Anterior cingulate cortex (tissue), 58 donors: Measurements from ENCODE around the gene C1orf174.
"Not testable (repeated sequence)": the region's sequence is repeated elsewhere in the genome, so short reads cannot be mapped to it uniquely, and the experiment has no call there.

Experiments
- DNase-seq, 58 donors: peaks; one replicate each; lab custom pipeline; 2025; lab: John Stamatoyannopoulos, UW

Gene C1orf174

GRCh38 chr1:3928586-3928985 lies 28.5 kb upstream of the C1orf174 start:
- no peak for DNase-seq

- no peak for DNase-seq
Observed at GRCh38 chr1:3926956-3927355, 26.9 kb upstream of the C1orf174 start.

- no peak for DNase-seq
Observed at GRCh38 chr1:3925762-3926161, 25.7 kb upstream of the C1orf174 start.

- DNase-seq: no peak
Observed at GRCh38 chr1:3925256-3925655, 25.2 kb upstream of the C1orf174 start.

GRCh38 chr1:3924825-3925220 lies 24.8 kb upstream of the C1orf174 start:
- no peak for DNase-seq

- DNase-seq: peak in 1 of 58 donors; percentile 34
Observed at GRCh38 chr1:3924186-3924824, 24.2 kb upstream of the C1orf174 start.

- no peak for DNase-seq
Observed at GRCh38 chr1:3923378-3924185, 23.5 kb upstream of the C1orf174 start.

- no peak for DNase-seq
Observed at GRCh38 chr1:3922851-3923250, 22.8 kb upstream of the C1orf174 start.

GRCh38 chr1:3922201-3922725 lies 22.2 kb upstream of the C1orf174 start:
- DNase-seq: no peak

- DNase-seq: no peak
Observed at GRCh38 chr1:3921765-3922164, 21.7 kb upstream of the C1orf174 start.

GRCh38 chr1:3919706-3920105 lies 19.6 kb upstream of the C1orf174 start:
- DNase-seq: no peak

- no peak for DNase-seq
Observed at GRCh38 chr1:3918966-3919611, 19.0 kb upstream of the C1orf174 start.

- not testable (repeated sequence) for DNase-seq
Observed at GRCh38 chr1:3918359-3918758, 18.3 kb upstream of the C1orf174 start.

- DNase-seq: no peak
Observed at GRCh38 chr1:3917761-3918160, 17.7 kb upstream of the C1orf174 start.

GRCh38 chr1:3915551-3916121 lies 15.6 kb upstream of the C1orf174 start:
- DNase-seq: no peak

- no peak for DNase-seq
Observed at GRCh38 chr1:3914911-3915310, 14.8 kb upstream of the C1orf174 start.

GRCh38 chr1:3914331-3914851 lies 14.3 kb upstream of the C1orf174 start:
- DNase-seq: no peak

GRCh38 chr1:3912809-3913685 lies 13.0 kb upstream of the C1orf174 start:
- no peak for DNase-seq

- no peak for DNase-seq
Observed at GRCh38 chr1:3911981-3912808, 12.1 kb upstream of the C1orf174 start.
